ENCODE results near the gene FRY.

GRCh38 chr13:32117001-32117400, 85.4 kb downstream of the FRY start:
- TF ChIP-seq CTCF (IDR thresholded peaks at IDR 0.05) (no peak), POLR2AphosphoS5 (IDR thresholded peaks at IDR 0.05) (no peak), POLR2A (IDR thresholded peaks at IDR 0.05) (no peak), EP300 (IDR thresholded peaks at IDR 0.05) (no peak)

All from gastroesophageal sphincter (tissue), 3 donors.